H9 (cell line): ENCODE results near the gene IQCK. TPM values are rescaled to one million over a fixed set of nuclear protein-coding genes. Genes with fewer than 3 reads are reported as not detected.

Experiments used
- DNase-seq: peaks from one replicate; pipeline ENCODE4 v3.0.0-alpha.2; 2017
- H2AFZ ChIP-seq: one replicate; pipeline ENCODE4 v1.6.1; 2013; ENCODE audit warnings: mild to moderate bottlenecking, low read length, control low read depth, moderate library complexity
- H2AK5ac ChIP-seq: 2 replicates; pipeline ENCODE4 v1.6.1; 2013; ENCODE audit warnings: low read length, control low read depth, mixed read lengths; ENCODE audit not compliant: insufficient read length
- H2BK120ac ChIP-seq: one replicate; pipeline ENCODE4 v1.6.1; 2013; ENCODE audit warnings: low read depth, mild to moderate bottlenecking, low read length, control low read depth, inconsistent platforms; ENCODE audit not compliant: poor library complexity, severe bottlenecking
- H2BK12ac ChIP-seq: 2 replicates; pipeline ENCODE4 v1.6.1; 2013; ENCODE audit warnings: low read length, control low read depth, mixed read lengths, low read depth; ENCODE audit not compliant: insufficient read length
- H2BK15ac ChIP-seq: 2 replicates; pipeline ENCODE4 v1.6.1; 2013; ENCODE audit warnings: low read depth, low read length, control low read depth
- H2BK20ac ChIP-seq: one replicate; pipeline ENCODE4 v1.6.1; 2013; ENCODE audit warnings: low read depth, mild to moderate bottlenecking, low read length, control low read depth, inconsistent platforms; ENCODE audit not compliant: poor library complexity, severe bottlenecking
- H2BK5ac ChIP-seq: 2 replicates; pipeline ENCODE4 v1.6.1; 2013; ENCODE audit warnings: low read length, control low read depth, mixed read lengths; ENCODE audit not compliant: insufficient read length
- H3K14ac ChIP-seq: 2 replicates; pipeline ENCODE4 v1.6.1; 2013; ENCODE audit warnings: low read length, control low read depth; ENCODE audit not compliant: insufficient read depth
- H3K18ac ChIP-seq: 2 replicates; pipeline ENCODE4 v1.6.1; 2013; ENCODE audit warnings: low read depth, mild to moderate bottlenecking, mixed read lengths, low read length, control low read depth; ENCODE audit not compliant: insufficient read length
- H3K23ac ChIP-seq: 2 replicates; pipeline ENCODE4 v1.6.1; 2013; ENCODE audit warnings: low read length, control low read depth, mixed read lengths, low read depth; ENCODE audit not compliant: insufficient read length
- H3K23me2 ChIP-seq: 2 replicates; pipeline ENCODE4 v1.6.1; 2013; ENCODE audit warnings: low read depth, mild to moderate bottlenecking, mixed read lengths, low read length, control low read depth; ENCODE audit not compliant: insufficient read length, poor library complexity, severe bottlenecking
- H3K27ac ChIP-seq: 2 replicates; pipeline ENCODE4 v1.5.1; 2013; ENCODE audit warnings: low read length, control low read depth, mixed read lengths, low read depth; ENCODE audit not compliant: insufficient read length
- H3K27me3 ChIP-seq: 2 replicates; pipeline ENCODE4 v1.6.1; 2013; ENCODE audit warnings: low read length, control low read depth, inconsistent platforms; ENCODE audit not compliant: insufficient read depth
- H3K4ac ChIP-seq: 2 replicates; pipeline ENCODE4 v1.6.1; 2013; ENCODE audit warnings: low read depth, mild to moderate bottlenecking, control low read depth, inconsistent platforms, low read length, moderate library complexity
- H3K4me1 ChIP-seq: 2 replicates; pipeline ENCODE4 v1.6.1; 2013; ENCODE audit warnings: low read length, control low read depth, inconsistent platforms; ENCODE audit not compliant: insufficient read depth
- H3K4me2 ChIP-seq: 2 replicates; pipeline ENCODE4 v1.6.1; 2013; ENCODE audit warnings: low read length, control low read depth, mixed read lengths; ENCODE audit not compliant: insufficient read length, insufficient read depth
- H3K56ac ChIP-seq: 2 replicates; pipeline ENCODE4 v1.6.1; 2013; ENCODE audit warnings: low read depth, mild to moderate bottlenecking, mixed read lengths, low read length, control low read depth; ENCODE audit not compliant: insufficient read length
- H3K79me1 ChIP-seq: 2 replicates; pipeline ENCODE4 v1.6.1; 2013; ENCODE audit warnings: low read depth, mild to moderate bottlenecking, moderate library complexity, low read length, control low read depth, inconsistent platforms; ENCODE audit not compliant: insufficient read depth, poor library complexity, severe bottlenecking
- H3K79me2 ChIP-seq: 2 replicates; pipeline ENCODE4 v1.6.1; 2013; ENCODE audit warnings: low read length, control low read depth, inconsistent platforms; ENCODE audit not compliant: insufficient read depth
- H3K9ac ChIP-seq: 2 replicates; pipeline ENCODE4 v1.6.1; 2013; ENCODE audit warnings: low read length, control low read depth, mixed read lengths; ENCODE audit not compliant: insufficient read length; ENCODE audit errors: extremely low read depth
- H3K9me3 ChIP-seq: one replicate; pipeline ENCODE4 v1.6.1; 2013; ENCODE audit warnings: low read depth, low read length, inconsistent platforms; ENCODE audit not compliant: control insufficient read depth
- H3T11ph ChIP-seq: one replicate; pipeline ENCODE4 v1.6.1; 2013; ENCODE audit warnings: mild to moderate bottlenecking, low read length, control low read depth, inconsistent platforms
- H4K20me1 ChIP-seq: one replicate; pipeline ENCODE4 v1.6.1; 2013; ENCODE audit not compliant: control insufficient read depth, insufficient read length, insufficient read depth
- H4K5ac ChIP-seq: 2 replicates; pipeline ENCODE4 v1.6.1; 2013; ENCODE audit warnings: low read depth, mild to moderate bottlenecking, mixed read lengths, low read length, control low read depth; ENCODE audit not compliant: insufficient read length
- H4K8ac ChIP-seq: replicated peaks from 2 replicates; pipeline ENCODE4 v1.6.1; 2013; ENCODE audit warnings: low read length, control low read depth, mixed read lengths, low read depth; ENCODE audit not compliant: insufficient read length
- H4K91ac ChIP-seq: 2 replicates; pipeline ENCODE4 v1.6.1; 2013; ENCODE audit warnings: low read depth, mild to moderate bottlenecking, moderate library complexity, mixed read lengths, low read length, control low read depth; ENCODE audit not compliant: insufficient read length
- H3K27ac Mint-ChIP-seq, 3 experiments: 2 replicates in 2 of 3; 3 replicates in 1 of 3; pipeline ENCODE4 v1.8.0; 2020 to 2021; ENCODE audit warnings: mixed read lengths in 3 of 3, mild to moderate bottlenecking in 1 of 3, moderate library complexity in 1 of 3
- H3K27me3 Mint-ChIP-seq: 2 replicates; pipeline ENCODE4 v1.8.0; 2021; ENCODE audit warnings: low read depth, mild to moderate bottlenecking, moderate library complexity, mixed read lengths
- H3K36me3 Mint-ChIP-seq, 3 experiments: 2 replicates in 2 of 3; 3 replicates in 1 of 3; pipeline ENCODE4 v1.8.0; 2020 to 2021; ENCODE audit warnings: low read depth in 3 of 3, mixed read lengths in 3 of 3; ENCODE audit not compliant: insufficient read depth in 1 of 3
- H3K4me1 Mint-ChIP-seq, 2 experiments: 2 replicates each; pipeline ENCODE4 v1.8.0; 2020; ENCODE audit warnings: mixed read lengths in 2 of 2
- H3K4me3 Mint-ChIP-seq, 2 experiments: 2 replicates in 1 of 2; 3 replicates in 1 of 2; pipeline ENCODE4 v1.8.0; 2020 to 2021; ENCODE audit warnings: mild to moderate bottlenecking in 2 of 2, mixed read lengths in 2 of 2, moderate library complexity in 1 of 2
- H3K9me3 Mint-ChIP-seq, 2 experiments: 2 replicates in 1 of 2; 3 replicates in 1 of 2; pipeline ENCODE4 v1.8.0; 2020; ENCODE audit warnings: mild to moderate bottlenecking in 2 of 2, mixed read lengths in 2 of 2, moderate library complexity in 1 of 2
- WGBS: extraction: QIAGEN DNeasy Blood & Tissue Kit; methylation state at CpG from one replicate; pipeline ENCODE4 v1.1.7; 2013; ENCODE audit warnings: missing lambda C conversion rate, low lambda C conversion rate, mixed read lengths; ENCODE audit not compliant: insufficient read length; ENCODE audit errors: extremely low coverage; 5-methylcytosine and 5-hydroxymethylcytosine counted together
- total RNA-seq: library from RNA; stranded (reverse); gene quantifications from 2 replicates; pipeline ENCODE4 v1.2.1, GENCODE V29; 2021
- TF ChIP-seq, protein P1 (sequence below): fragments of 200-600 bp; sonication (generic); conservative IDR thresholded peaks from 3 replicates; pipeline ENCODE4 v1.8.0; 2021; ENCODE audit warnings: antibody characterized with exemption, mild to moderate bottlenecking

The IQCK gene
- total RNA-seq, 1 experiment from 2014 or later = 9.0 TPM

DNA sequence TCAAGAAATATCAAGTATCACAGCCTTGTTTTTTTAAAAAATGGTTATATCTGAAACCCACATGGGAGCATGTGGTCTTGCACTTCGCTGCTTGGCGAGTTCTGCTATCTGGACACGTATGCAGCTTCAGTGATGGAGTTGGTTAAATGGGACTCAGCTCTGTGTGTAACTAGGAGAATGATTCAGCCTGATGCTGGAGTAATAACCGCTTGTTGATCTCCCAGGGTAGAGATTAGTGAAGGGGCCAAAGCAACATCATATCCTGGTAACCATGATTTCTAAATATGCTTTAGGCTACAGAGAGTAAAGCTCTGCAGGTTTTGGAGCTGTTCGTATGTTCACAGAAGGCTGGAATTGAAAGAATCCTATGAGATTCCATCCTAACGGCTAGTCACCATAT, 63.2 kb downstream of the IQCK start:
- no peak overlapping the region for H3T11ph ChIP-seq
- no peak overlapping the region for H2BK20ac ChIP-seq
- Mint-ChIP-seq H3K27ac (peak overlapping the region in 1 of 3 experiments; percentile 30; a peak in 2 of 7 replicates), H3K4me1 (peaks cover 3 to 11% of the 10 kb centered on the region in 2 experiments), H3K9me3 (no peaks in the 10 kb centered on the region), H3K4me3 (no peak overlapping the region), H3K27me3 (no peaks in the 10 kb centered on the region), H3K36me3 (no peaks in the 10 kb centered on the region; a peak in 1 of 7 replicates)
- H3K4me2 ChIP-seq = no peak overlapping the region
- H4K91ac ChIP-seq = no peak overlapping the region
- no peak overlapping the region for H4K5ac ChIP-seq
- H2AK5ac ChIP-seq = no peak overlapping the region
- no peaks in the 10 kb centered on the region for H4K20me1 ChIP-seq
- H3K14ac ChIP-seq = no peak overlapping the region
- H3K79me1 ChIP-seq = no peaks in the 10 kb centered on the region
- no CpG with 5 or more reads among the region's 6 CpGs for WGBS
- no peaks in the 10 kb centered on the region for H3K4me1 ChIP-seq
- H3K9me3 ChIP-seq = no peaks in the 10 kb centered on the region
- no peak for DNase-seq
- H3K23ac ChIP-seq = no peak overlapping the region
- no peak overlapping the region for H3K9ac ChIP-seq
- no peaks in the 10 kb centered on the region for H3K23me2 ChIP-seq
- no peak overlapping the region for H3K18ac ChIP-seq
- no peak overlapping the region for H2AFZ ChIP-seq
- no peaks in the 10 kb centered on the region for H3K27me3 ChIP-seq
- H4K8ac ChIP-seq = no peak overlapping the region
- H2BK5ac ChIP-seq = no peak overlapping the region
- TF ChIP-seq, protein P1, sequence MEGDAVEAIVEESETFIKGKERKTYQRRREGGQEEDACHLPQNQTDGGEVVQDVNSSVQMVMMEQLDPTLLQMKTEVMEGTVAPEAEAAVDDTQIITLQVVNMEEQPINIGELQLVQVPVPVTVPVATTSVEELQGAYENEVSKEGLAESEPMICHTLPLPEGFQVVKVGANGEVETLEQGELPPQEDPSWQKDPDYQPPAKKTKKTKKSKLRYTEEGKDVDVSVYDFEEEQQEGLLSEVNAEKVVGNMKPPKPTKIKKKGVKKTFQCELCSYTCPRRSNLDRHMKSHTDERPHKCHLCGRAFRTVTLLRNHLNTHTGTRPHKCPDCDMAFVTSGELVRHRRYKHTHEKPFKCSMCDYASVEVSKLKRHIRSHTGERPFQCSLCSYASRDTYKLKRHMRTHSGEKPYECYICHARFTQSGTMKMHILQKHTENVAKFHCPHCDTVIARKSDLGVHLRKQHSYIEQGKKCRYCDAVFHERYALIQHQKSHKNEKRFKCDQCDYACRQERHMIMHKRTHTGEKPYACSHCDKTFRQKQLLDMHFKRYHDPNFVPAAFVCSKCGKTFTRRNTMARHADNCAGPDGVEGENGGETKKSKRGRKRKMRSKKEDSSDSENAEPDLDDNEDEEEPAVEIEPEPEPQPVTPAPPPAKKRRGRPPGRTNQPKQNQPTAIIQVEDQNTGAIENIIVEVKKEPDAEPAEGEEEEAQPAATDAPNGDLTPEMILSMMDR = no peak
- no peaks in the 10 kb centered on the region for H3K79me2 ChIP-seq
- H2BK120ac ChIP-seq = no peak overlapping the region
- no peak overlapping the region for H2BK15ac ChIP-seq
- H2BK12ac ChIP-seq = no peak overlapping the region
- H3K27ac ChIP-seq = no peak overlapping the region
- H3K4ac ChIP-seq = no peak overlapping the region
- no peak overlapping the region for H3K56ac ChIP-seq
